ENCODE data around the gene RAB33A. TPM values are rescaled to one million over a fixed set of nuclear protein-coding genes. Genes with fewer than 3 reads are reported as not detected.

The RAB33A gene
- polyA plus RNA-seq, 1 donor from 2014 or later, result 74.7 TPM

- TF ChIP-seq CTCF (IDR thresholded peaks at IDR 0.05; ENCODE audit: poor library complexity, severe bottlenecking), result no peak
- no peak for TF ChIP-seq POLR2AphosphoS5 (IDR thresholded peaks at IDR 0.05)
- TF ChIP-seq REST (IDR thresholded peaks at IDR 0.05; ENCODE audit: borderline replicate concordance), result no peak
- no peak for TF ChIP-seq RAD21 (conservative IDR thresholded peaks at IDR 0.05)
- no peak for TF ChIP-seq SMC3 (conservative IDR thresholded peaks at IDR 0.05; ENCODE audit: poor library complexity)
- TF ChIP-seq MXI1 (conservative IDR thresholded peaks at IDR 0.05; ENCODE audit: poor library complexity, severe bottlenecking), result no peak
- no peak for TF ChIP-seq TAF1 (IDR thresholded peaks at IDR 0.05; ENCODE audit: low read depth)
- TF ChIP-seq EP300 (conservative IDR thresholded peaks at IDR 0.05; ENCODE audit: poor library complexity, severe bottlenecking), result no peak
- TF ChIP-seq EZH2 (IDR thresholded peaks at IDR 0.05; ENCODE audit: borderline replicate concordance, insufficient read depth, low read length, poor library complexity, severe bottlenecking), result no peak
- Histone ChIP-seq H3F3A (ENCODE audit: insufficient read depth, low read length, poor library complexity, severe bottlenecking) (no peaks in the 10 kb centered on the region), H4K20me1 (ENCODE audit: insufficient read depth) (no peaks in the 10 kb centered on the region), H3K4me3 (ENCODE audit: low read length) (no peak overlapping the region), H3K9me3 (ENCODE audit: low read length) (no peaks in the 10 kb centered on the region), H3K9me2 (ENCODE audit: insufficient read depth, low read length) (no peaks in the 10 kb centered on the region), H3K4me2 (ENCODE audit: low read length) (no peak overlapping the region), H3K27me3 (ENCODE audit: insufficient read depth, low read depth, low read length) (no peaks in the 10 kb centered on the region), H2AFZ (ENCODE audit: low read depth, low read length) (no peak overlapping the region), H3K79me2 (replicated peaks; ENCODE audit: insufficient read depth, low read length) (no peaks in the 10 kb centered on the region), H3K27ac (ENCODE audit: low read length) (no peak overlapping the region), H3K36me3 (ENCODE audit: insufficient read depth, low read length) (no peaks in the 10 kb centered on the region), H3K9ac (ENCODE audit: low read length) (no peak overlapping the region)
Observed at GRCh38 chrX:130155564-130155963, 16.2 kb upstream of the RAB33A start.

GRCh38 chrX:130158311-130158710 is 13.5 kb upstream of the RAB33A start:
- Histone ChIP-seq H2AFZ (ENCODE audit: low read depth, low read length) (no peak overlapping the region), H3K79me2 (replicated peaks; ENCODE audit: insufficient read depth, low read length) (no peaks in the 10 kb centered on the region), H3F3A (ENCODE audit: insufficient read depth, low read length, poor library complexity, severe bottlenecking) (no peaks in the 10 kb centered on the region), H4K20me1 (ENCODE audit: insufficient read depth) (no peaks in the 10 kb centered on the region), H3K9ac (ENCODE audit: low read length) (no peak overlapping the region), H3K4me2 (ENCODE audit: low read length) (no peak overlapping the region), H3K9me2 (ENCODE audit: insufficient read depth, low read length) (no peaks in the 10 kb centered on the region), H3K36me3 (ENCODE audit: insufficient read depth, low read length) (no peaks in the 10 kb centered on the region), H3K9me3 (ENCODE audit: low read length) (no peaks in the 10 kb centered on the region), H3K4me3 (ENCODE audit: low read length) (no peak overlapping the region), H3K27me3 (ENCODE audit: insufficient read depth, low read depth, low read length) (no peaks in the 10 kb centered on the region), H3K27ac (ENCODE audit: low read length) (no peak overlapping the region)
- TF ChIP-seq SMC3 (conservative IDR thresholded peaks at IDR 0.05; ENCODE audit: poor library complexity) (no peak), MXI1 (conservative IDR thresholded peaks at IDR 0.05; ENCODE audit: poor library complexity, severe bottlenecking) (no peak), TAF1 (IDR thresholded peaks at IDR 0.05; ENCODE audit: low read depth) (no peak), EZH2 (IDR thresholded peaks at IDR 0.05; ENCODE audit: borderline replicate concordance, insufficient read depth, low read length, poor library complexity, severe bottlenecking) (no peak), REST (IDR thresholded peaks at IDR 0.05; ENCODE audit: borderline replicate concordance) (no peak), CTCF (IDR thresholded peaks at IDR 0.05; ENCODE audit: poor library complexity, severe bottlenecking) (no peak), RAD21 (conservative IDR thresholded peaks at IDR 0.05) (no peak), POLR2AphosphoS5 (IDR thresholded peaks at IDR 0.05) (no peak), EP300 (conservative IDR thresholded peaks at IDR 0.05; ENCODE audit: poor library complexity, severe bottlenecking) (no peak)
